ENCODE data around the gene SLC37A3. TPM values are rescaled to one million over a fixed set of nuclear protein-coding genes. Genes with fewer than 3 reads are reported as not detected.

The SLC37A3 gene
- total RNA-seq, 6 experiments from 2014 or later, result 9.5 to 22.2 (median 13.6) TPM

DNA sequence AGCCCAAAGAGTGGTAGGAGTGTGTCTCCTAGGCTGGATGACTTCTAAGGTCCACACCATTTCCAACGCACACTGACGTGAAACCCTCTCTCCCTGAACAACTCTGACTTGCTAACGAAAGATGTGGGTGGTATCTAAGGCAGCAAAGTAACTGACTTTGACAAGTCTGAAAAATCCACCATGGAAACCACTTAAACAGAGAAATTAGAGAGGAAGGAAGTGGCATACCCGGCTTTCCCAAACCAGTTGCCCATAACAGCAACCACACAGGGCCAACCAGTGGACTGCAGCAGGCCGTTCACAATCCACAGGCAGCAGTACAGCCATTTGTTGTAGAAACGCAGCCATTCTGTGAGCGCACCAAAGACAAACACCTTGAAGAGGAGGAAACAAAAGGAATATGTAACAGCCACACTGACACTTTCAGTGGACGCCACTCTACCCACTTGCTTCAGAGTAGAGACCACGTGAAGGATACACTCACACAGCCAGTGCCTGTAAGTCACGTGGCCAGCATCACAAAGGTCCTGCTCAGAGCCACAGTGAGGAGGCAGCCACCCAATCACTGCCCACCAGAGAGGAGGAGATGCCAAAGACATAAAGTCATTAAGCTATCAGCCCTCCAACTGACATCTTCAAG lies 39.8 kb downstream of the SLC37A3 start:
- Histone ChIP-seq H3K36me3 (peaks cover 0 to 8% (median 0%) of the 10 kb centered on the region in 4 donors), H3K27me3 (no peaks in the 10 kb centered on the region), H3K4me1 (no peaks in the 10 kb centered on the region), H3K27ac (no peak overlapping the region), H3K4me3 (no peak overlapping the region), H3K9me3 (no peaks in the 10 kb centered on the region)
- intact Hi-C loops (cut with DNase I), result no loop called here
- TF ChIP-seq, protein P1, sequence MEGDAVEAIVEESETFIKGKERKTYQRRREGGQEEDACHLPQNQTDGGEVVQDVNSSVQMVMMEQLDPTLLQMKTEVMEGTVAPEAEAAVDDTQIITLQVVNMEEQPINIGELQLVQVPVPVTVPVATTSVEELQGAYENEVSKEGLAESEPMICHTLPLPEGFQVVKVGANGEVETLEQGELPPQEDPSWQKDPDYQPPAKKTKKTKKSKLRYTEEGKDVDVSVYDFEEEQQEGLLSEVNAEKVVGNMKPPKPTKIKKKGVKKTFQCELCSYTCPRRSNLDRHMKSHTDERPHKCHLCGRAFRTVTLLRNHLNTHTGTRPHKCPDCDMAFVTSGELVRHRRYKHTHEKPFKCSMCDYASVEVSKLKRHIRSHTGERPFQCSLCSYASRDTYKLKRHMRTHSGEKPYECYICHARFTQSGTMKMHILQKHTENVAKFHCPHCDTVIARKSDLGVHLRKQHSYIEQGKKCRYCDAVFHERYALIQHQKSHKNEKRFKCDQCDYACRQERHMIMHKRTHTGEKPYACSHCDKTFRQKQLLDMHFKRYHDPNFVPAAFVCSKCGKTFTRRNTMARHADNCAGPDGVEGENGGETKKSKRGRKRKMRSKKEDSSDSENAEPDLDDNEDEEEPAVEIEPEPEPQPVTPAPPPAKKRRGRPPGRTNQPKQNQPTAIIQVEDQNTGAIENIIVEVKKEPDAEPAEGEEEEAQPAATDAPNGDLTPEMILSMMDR (IDR thresholded peaks at IDR 0.05), result no peak
- TF ChIP-seq POLR2A (IDR thresholded peaks at IDR 0.05), result no peak
- no peak for DNase-seq
- 90% methylated on average over 4 of the region's 10 CpGs for WGBS (ENCODE audit: insufficient coverage, low coverage, low lambda C conversion rate, missing lambda C conversion rate)
- ATAC-seq, result peak in 2 of 4 donors; percentile 12 to 30

DNA sequence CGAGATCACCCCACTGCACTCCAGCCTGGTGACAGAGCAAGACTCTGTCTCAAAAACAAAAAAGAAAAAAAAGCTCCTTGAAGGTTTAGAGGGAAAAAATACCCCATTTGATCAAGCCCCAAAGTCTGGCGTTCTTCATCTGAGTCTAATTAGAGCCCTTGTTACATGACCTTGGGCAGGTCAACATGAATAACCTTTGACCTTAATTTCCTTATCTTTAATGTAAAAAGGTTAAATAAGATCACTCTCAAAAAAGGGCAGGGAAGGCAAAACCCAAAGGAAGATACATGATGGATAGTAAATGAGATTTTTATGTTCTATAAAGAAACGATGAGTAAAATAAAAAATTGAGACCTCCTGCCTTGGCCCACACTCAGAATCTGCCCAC lies 40.3 kb downstream of the SLC37A3 start:
- H3K4me3 ChIP-seq, result no peak overlapping the region
- H3K4me1 ChIP-seq, result no peaks in the 10 kb centered on the region
- intact Hi-C loops (cut with DNase I), result no loop called here
- peaks cover 0 to 8% (median 0%) of the 10 kb centered on the region in 4 donors for H3K36me3 ChIP-seq
- ATAC-seq, result no peak
- TF ChIP-seq, protein P1 (IDR thresholded peaks at IDR 0.05), result no peak
- no peak for TF ChIP-seq POLR2A (IDR thresholded peaks at IDR 0.05)
- H3K9me3 ChIP-seq, result no peaks in the 10 kb centered on the region
- 96% methylated on average over 3 of the region's 3 CpGs for WGBS (ENCODE audit: insufficient coverage, low coverage, low lambda C conversion rate, missing lambda C conversion rate)
- H3K27ac ChIP-seq, result no peak overlapping the region
- no peaks in the 10 kb centered on the region for H3K27me3 ChIP-seq
- no peak for DNase-seq

DNA sequence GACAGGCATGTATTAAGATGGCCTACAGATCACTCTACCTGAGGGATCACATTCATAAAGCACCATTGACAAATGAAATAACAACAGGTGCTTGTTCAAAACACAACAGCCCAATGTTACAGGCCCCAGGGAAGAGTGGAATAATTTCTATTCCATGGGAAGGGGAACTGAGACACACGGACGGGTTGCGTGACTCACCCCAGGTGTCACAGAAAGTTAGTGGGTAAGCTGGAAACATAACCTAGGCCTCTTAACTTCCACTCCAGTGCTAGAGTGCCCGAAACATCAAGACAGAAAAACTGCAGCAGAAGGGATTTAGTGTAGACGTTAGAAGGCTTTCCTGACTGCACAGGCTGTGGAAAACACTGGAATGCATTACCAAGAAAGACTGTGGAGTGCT lies 48.3 kb downstream of the SLC37A3 start:
- Histone ChIP-seq H3K27ac (no peak overlapping the region), H3K27me3 (no peaks in the 10 kb centered on the region), H3K4me3 (no peak overlapping the region), H3K4me1 (no peaks in the 10 kb centered on the region), H3K9me3 (no peaks in the 10 kb centered on the region), H3K36me3 (peaks cover 0 to 24% (median 6%) of the 10 kb centered on the region in 4 donors)
- TF ChIP-seq POLR2A (IDR thresholded peaks at IDR 0.05), result no peak
- TF ChIP-seq, protein P1 (IDR thresholded peaks at IDR 0.05), result no peak
- ATAC-seq (no peak), DNase-seq (no peak)
- WGBS (ENCODE audit: insufficient coverage, low coverage, low lambda C conversion rate, missing lambda C conversion rate), result 84% methylated on average over 4 of the region's 5 CpGs
- intact Hi-C loops (cut with DNase I), result no loop called here

GRCh38 chr7:140349144-140349771 lies 49.1 kb downstream of the SLC37A3 start:
- Histone ChIP-seq H3K9me3 (no peaks in the 10 kb centered on the region), H3K4me1 (no peaks in the 10 kb centered on the region), H3K4me3 (no peak overlapping the region), H3K27ac (no peak overlapping the region), H3K36me3 (peaks cover 0 to 24% (median 4%) of the 10 kb centered on the region in 4 donors), H3K27me3 (no peaks in the 10 kb centered on the region)
- ATAC-seq (no peak), DNase-seq (no peak)
- no peak for TF ChIP-seq POLR2A (IDR thresholded peaks at IDR 0.05)
- TF ChIP-seq, protein P1 (IDR thresholded peaks at IDR 0.05), result no peak
- WGBS (ENCODE audit: insufficient coverage, low coverage, low lambda C conversion rate, missing lambda C conversion rate), result 65% methylated on average over 8 of the region's 8 CpGs
- intact Hi-C loops (cut with DNase I), result no loop called here
